Measurements from ENCODE around the gene APRT. TPM values are rescaled to one million over a fixed set of nuclear protein-coding genes. Genes with fewer than 3 reads are reported as not detected.
A peak's percentile ranks its signal among the peaks of the same experiment; 100 is the strongest.

APRT gene
- total RNA-seq, 1 donor from 2014 or later, result 153 TPM

- Histone ChIP-seq H3K36me3 (ENCODE audit: control insufficient read depth, insufficient read depth, low read length) (peaks cover 13% of the 10 kb centered on the region), H3K27me3 (ENCODE audit: control insufficient read depth, insufficient read depth, low read length) (no peaks in the 10 kb centered on the region), H3K4me3 (ENCODE audit: low read depth, low read length) (no peak overlapping the region)
- FAIRE-seq (no peak), DNase-seq (ENCODE audit: low read depth) (peak; percentile 78)
- TF ChIP-seq, protein P1, sequence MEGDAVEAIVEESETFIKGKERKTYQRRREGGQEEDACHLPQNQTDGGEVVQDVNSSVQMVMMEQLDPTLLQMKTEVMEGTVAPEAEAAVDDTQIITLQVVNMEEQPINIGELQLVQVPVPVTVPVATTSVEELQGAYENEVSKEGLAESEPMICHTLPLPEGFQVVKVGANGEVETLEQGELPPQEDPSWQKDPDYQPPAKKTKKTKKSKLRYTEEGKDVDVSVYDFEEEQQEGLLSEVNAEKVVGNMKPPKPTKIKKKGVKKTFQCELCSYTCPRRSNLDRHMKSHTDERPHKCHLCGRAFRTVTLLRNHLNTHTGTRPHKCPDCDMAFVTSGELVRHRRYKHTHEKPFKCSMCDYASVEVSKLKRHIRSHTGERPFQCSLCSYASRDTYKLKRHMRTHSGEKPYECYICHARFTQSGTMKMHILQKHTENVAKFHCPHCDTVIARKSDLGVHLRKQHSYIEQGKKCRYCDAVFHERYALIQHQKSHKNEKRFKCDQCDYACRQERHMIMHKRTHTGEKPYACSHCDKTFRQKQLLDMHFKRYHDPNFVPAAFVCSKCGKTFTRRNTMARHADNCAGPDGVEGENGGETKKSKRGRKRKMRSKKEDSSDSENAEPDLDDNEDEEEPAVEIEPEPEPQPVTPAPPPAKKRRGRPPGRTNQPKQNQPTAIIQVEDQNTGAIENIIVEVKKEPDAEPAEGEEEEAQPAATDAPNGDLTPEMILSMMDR (IDR thresholded peaks at IDR 0.05; ENCODE audit: insufficient read depth, low read length, severe bottlenecking), result no peak
Observed at GRCh38 chr16:88764913-88765349, 46.8 kb downstream of the APRT start.

GRCh38 chr16:88764080-88764479, 47.6 kb downstream of the APRT start:
- Histone ChIP-seq H3K4me3 (ENCODE audit: low read depth, low read length) (no peak overlapping the region), H3K27me3 (ENCODE audit: control insufficient read depth, insufficient read depth, low read length) (no peaks in the 10 kb centered on the region), H3K36me3 (ENCODE audit: control insufficient read depth, insufficient read depth, low read length) (peaks cover 11% of the 10 kb centered on the region)
- no peak for FAIRE-seq
- DNase-seq (ENCODE audit: low read depth), result no peak
- TF ChIP-seq, protein P1 (IDR thresholded peaks at IDR 0.05; ENCODE audit: insufficient read depth, low read length, severe bottlenecking), result no peak

GRCh38 chr16:88763502-88764053, 48.1 kb downstream of the APRT start:
- TF ChIP-seq, protein P1 (IDR thresholded peaks at IDR 0.05; ENCODE audit: insufficient read depth, low read length, severe bottlenecking), result no peak
- H3K4me3 ChIP-seq (ENCODE audit: low read depth, low read length), result no peak overlapping the region
- no peaks in the 10 kb centered on the region for H3K27me3 ChIP-seq (ENCODE audit: control insufficient read depth, insufficient read depth, low read length)
- peaks cover 14% of the 10 kb centered on the region for H3K36me3 ChIP-seq (ENCODE audit: control insufficient read depth, insufficient read depth, low read length)
- DNase-seq (ENCODE audit: low read depth), result no peak
- no peak for FAIRE-seq

DNA sequence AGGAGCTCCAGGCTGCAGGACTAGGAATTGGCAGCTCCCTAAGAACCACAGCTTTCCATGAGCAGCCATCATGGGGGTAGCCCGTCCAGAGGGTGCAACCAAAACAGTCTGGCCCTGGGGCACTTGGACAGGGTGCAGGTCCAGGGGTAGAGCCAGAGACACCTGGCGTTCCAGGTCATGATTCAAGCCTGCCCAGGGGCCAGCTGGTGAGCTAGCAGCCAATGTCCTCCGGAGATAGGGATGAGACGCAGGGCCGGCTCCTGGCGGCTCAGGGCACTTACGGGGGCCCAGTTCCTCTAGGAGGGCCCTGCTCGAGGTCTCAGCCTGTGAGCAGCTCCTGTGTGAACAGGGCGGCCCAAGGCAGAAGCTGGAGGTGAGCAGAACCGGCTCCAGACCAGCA, 48.8 kb downstream of the APRT start:
- peaks cover 16% of the 10 kb centered on the region for H3K36me3 ChIP-seq (ENCODE audit: control insufficient read depth, insufficient read depth, low read length)
- H3K4me3 ChIP-seq (ENCODE audit: low read depth, low read length), result no peak overlapping the region
- DNase-seq (ENCODE audit: low read depth) (no peak), FAIRE-seq (no peak)
- H3K27me3 ChIP-seq (ENCODE audit: control insufficient read depth, insufficient read depth, low read length), result no peaks in the 10 kb centered on the region
- TF ChIP-seq, protein P1 (IDR thresholded peaks at IDR 0.05; ENCODE audit: insufficient read depth, low read length, severe bottlenecking), result no peak

- Histone ChIP-seq H3K4me3 (ENCODE audit: low read depth, low read length) (no peak overlapping the region), H3K36me3 (ENCODE audit: control insufficient read depth, insufficient read depth, low read length) (peaks cover 17% of the 10 kb centered on the region), H3K27me3 (ENCODE audit: control insufficient read depth, insufficient read depth, low read length) (no peaks in the 10 kb centered on the region)
- DNase-seq (ENCODE audit: low read depth), result no peak
- TF ChIP-seq, protein P1 (IDR thresholded peaks at IDR 0.05; ENCODE audit: insufficient read depth, low read length, severe bottlenecking), result no peak
- no peak for FAIRE-seq
Observed at GRCh38 chr16:88762258-88762870, 49.4 kb downstream of the APRT start.

- DNase-seq (ENCODE audit: low read depth) (no peak), FAIRE-seq (no peak)
- TF ChIP-seq, protein P1 (IDR thresholded peaks at IDR 0.05; ENCODE audit: insufficient read depth, low read length, severe bottlenecking), result no peak
- H3K36me3 ChIP-seq (ENCODE audit: control insufficient read depth, insufficient read depth, low read length), result peaks cover 17% of the 10 kb centered on the region
- no peak overlapping the region for H3K4me3 ChIP-seq (ENCODE audit: low read depth, low read length)
- no peaks in the 10 kb centered on the region for H3K27me3 ChIP-seq (ENCODE audit: control insufficient read depth, insufficient read depth, low read length)
Observed at GRCh38 chr16:88761830-88762229, 49.9 kb downstream of the APRT start.
